A549 treated with AZD2906 at 1 μM for 4 hours (cell line): ENCODE measurements around the gene EXOC2. TPM values are rescaled to one million over a fixed set of nuclear protein-coding genes. Genes with fewer than 3 reads are reported as not detected.

Source experiments
- total RNA-seq: library from RNA; stranded (reverse); fragments of 200-300 nt; extraction: Qiagen RNA extraction; gene quantifications from 5 replicates; pipeline ENCODE4 v1.2.3, GENCODE V29; 2022

The EXOC2 gene, protein sequence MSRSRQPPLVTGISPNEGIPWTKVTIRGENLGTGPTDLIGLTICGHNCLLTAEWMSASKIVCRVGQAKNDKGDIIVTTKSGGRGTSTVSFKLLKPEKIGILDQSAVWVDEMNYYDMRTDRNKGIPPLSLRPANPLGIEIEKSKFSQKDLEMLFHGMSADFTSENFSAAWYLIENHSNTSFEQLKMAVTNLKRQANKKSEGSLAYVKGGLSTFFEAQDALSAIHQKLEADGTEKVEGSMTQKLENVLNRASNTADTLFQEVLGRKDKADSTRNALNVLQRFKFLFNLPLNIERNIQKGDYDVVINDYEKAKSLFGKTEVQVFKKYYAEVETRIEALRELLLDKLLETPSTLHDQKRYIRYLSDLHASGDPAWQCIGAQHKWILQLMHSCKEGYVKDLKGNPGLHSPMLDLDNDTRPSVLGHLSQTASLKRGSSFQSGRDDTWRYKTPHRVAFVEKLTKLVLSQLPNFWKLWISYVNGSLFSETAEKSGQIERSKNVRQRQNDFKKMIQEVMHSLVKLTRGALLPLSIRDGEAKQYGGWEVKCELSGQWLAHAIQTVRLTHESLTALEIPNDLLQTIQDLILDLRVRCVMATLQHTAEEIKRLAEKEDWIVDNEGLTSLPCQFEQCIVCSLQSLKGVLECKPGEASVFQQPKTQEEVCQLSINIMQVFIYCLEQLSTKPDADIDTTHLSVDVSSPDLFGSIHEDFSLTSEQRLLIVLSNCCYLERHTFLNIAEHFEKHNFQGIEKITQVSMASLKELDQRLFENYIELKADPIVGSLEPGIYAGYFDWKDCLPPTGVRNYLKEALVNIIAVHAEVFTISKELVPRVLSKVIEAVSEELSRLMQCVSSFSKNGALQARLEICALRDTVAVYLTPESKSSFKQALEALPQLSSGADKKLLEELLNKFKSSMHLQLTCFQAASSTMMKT
- 9.8 to 11.5 TPM (median 10.9 TPM) in 5 replicates for total RNA-seq

GRCh38 chr6:692858-693722 lies at the start of gene EXOC2:
Gene EXOC2, minus strand, starts transcription at chr6:693139. Its CDS starts 55,321 bp downstream, at chr6:637818.

DNA sequence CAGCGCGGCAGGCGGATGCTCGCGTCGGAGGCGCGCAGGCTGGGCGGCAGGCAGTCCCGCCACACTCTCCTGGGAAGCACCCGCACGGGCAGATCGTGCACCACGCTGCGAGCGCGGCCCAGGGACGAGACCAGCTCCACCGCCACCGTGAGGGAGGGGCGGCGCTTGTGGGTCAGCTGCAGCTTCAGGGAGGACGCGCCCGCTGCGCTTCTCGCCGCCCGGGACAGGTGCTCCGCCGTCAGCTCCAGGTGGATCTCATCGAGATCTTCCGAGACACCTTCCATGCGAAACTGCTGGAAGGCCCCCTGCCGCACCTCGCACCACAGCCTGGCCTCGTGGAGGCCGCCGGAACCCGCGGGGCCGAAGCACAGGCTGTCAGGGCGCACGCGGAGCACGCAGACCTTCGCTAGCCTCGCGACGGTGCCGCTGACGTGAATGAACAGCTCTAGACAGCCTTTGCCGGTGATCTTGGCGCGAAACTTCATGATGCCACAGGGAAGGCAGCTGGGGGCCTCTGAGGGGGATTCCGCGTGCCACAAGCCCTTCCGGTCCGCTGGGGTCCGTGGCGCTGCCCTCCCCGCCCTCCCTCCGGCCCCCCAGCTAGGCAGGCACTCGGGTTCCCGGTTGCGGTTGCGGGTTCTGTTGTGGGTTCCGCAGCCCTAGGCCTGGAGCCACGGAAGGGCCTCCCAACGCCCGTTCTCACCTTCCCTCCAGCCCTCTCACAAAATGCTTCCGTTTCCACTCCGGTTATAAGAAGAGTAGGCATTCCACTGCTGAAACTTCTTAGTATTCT lies 36.3 kb downstream of the EXOC2 start, which contains the start of gene HUS1B:
Gene HUS1B (minus strand): TSS at position 641 of the 793 bp plus-strand sequence. CDS start 156 bp downstream, at position 485.

Other genes starting within 250 kb of the EXOC2 start
- 0.16 to 0.31 TPM (median 0.17 TPM) in 4 of 5 replicates, not detected in the other for gene HUS1B, start 36.0 kb downstream of the EXOC2 start, total RNA-seq